ENCODE measurements around the gene GGTLC2.
"Not testable (repeated sequence)": the region's sequence is repeated elsewhere in the genome, so short reads cannot be mapped to it uniquely, and the experiment has no call there.

The GGTLC2 gene

DNA sequence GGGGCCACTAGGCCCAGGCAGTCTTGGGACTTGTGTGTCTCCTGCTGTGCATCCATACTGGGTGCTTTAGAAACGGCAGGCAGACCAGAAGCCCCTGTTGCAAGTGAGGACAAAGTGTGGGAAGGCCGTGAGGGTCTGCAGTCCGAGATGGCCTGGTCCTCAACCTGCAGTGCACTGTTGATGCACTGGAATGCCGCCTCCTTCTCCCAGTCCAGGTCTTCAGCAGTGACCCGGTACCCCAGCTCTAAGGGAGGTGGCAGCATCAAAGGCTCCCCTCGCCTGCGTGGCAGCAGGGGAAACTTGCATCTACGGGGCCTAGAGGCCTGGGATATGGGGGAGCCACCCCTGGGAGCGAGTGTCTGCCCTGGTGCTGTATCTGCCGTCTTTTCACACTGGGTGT is 2.2 kb upstream of the GGTLC2 start:
- not testable (repeated sequence) for DNase-seq

DNA sequence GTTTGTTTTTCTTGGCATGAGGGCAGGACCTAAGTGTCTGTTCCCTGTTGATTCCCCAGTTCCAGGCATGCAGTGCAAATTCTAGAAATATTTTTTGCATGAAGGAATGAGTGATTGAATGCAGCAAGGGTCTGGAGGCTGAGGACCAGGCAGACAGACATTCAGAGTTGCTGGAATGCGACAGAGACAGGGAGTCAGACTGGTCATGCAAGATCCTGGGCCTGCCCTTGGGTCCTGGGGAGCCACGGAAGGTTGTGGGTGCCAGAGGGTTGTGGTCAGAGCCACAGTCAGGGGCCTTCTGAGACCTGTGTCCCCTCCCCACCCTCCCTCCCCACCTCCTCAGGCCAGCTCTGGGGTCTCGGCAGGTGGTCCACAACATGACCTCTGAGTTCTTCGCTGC is 1.6 kb downstream of the GGTLC2 start:
- DNase-seq = not testable (repeated sequence)

GRCh38 chr22:22647952-22648351 is 3.5 kb downstream of the GGTLC2 start:
- DNase-seq = not testable (repeated sequence)

- not testable (repeated sequence) for DNase-seq
Observed at GRCh38 chr22:22648863-22649536, 4.6 kb downstream of the GGTLC2 start.

DNA sequence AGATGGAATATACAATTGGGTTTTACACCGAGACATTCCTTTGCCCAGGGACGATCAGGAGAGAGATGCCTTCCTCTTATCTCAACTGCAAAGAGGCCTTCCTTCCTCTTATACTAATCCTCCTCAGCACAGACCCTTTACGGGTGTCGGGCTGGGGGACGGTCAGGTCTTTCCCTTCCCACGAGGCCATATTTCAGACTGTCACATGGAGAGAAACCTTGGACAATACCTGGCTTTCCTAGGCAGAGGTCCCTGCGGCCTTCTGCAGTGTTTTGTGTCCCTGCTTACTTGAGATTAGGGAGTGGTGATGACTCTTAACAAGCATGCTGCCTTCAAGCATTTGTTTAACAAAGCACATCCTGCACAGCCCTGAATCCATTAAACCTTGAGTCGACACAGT is 5.3 kb downstream of the GGTLC2 start:
- DNase-seq = not testable (repeated sequence)

DNA sequence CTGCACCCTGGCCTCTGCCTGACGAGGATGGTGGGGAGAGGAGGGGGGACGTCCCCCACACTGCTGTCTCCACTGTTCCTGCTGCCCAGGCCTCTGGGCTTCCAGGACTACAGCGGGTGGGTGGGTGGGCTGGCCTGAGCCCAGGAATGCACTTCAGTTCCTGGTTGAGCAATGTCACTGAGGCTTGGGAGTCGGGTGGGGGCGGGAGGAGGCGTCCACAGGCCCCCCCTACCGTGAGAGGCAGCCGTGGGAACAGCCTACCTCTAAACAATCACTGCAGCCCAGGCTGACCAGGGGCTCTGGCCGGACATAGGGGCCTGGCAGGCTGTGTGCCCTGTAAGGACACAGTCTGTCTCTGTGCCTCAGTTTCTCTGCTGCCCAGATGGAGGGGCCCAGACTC is 6.0 kb downstream of the GGTLC2 start:
- DNase-seq = not testable (repeated sequence)

GRCh38 chr22:22650803-22651515 is 6.5 kb downstream of the GGTLC2 start:
- not testable (repeated sequence) for DNase-seq

- DNase-seq = not testable (repeated sequence)
Observed at GRCh38 chr22:22651593-22651992, 7.2 kb downstream of the GGTLC2 start.

DNA sequence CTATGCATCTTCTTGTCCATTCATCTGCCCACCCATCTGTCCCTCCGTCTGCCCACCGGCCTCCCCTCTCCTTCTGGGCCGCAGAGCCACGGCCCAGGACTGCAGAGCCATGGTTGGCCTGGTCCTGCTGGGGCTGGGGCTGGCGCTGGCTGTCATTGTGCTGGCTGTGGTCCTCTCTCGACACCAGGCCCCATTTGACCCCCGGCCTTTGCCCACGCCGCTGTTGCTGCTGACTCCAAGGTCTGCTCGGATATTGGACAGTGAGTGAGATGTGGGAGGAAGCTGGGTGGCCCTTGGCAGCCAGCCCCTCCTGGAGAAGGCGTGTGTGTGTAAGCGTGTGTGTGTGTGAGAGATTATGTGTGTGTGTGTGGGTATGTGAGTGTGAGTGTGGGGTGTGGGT is 7.7 kb downstream of the GGTLC2 start:
- not testable (repeated sequence) for DNase-seq

- DNase-seq = not testable (repeated sequence)
Observed at GRCh38 chr22:22652573-22652972, 8.2 kb downstream of the GGTLC2 start.

DNA sequence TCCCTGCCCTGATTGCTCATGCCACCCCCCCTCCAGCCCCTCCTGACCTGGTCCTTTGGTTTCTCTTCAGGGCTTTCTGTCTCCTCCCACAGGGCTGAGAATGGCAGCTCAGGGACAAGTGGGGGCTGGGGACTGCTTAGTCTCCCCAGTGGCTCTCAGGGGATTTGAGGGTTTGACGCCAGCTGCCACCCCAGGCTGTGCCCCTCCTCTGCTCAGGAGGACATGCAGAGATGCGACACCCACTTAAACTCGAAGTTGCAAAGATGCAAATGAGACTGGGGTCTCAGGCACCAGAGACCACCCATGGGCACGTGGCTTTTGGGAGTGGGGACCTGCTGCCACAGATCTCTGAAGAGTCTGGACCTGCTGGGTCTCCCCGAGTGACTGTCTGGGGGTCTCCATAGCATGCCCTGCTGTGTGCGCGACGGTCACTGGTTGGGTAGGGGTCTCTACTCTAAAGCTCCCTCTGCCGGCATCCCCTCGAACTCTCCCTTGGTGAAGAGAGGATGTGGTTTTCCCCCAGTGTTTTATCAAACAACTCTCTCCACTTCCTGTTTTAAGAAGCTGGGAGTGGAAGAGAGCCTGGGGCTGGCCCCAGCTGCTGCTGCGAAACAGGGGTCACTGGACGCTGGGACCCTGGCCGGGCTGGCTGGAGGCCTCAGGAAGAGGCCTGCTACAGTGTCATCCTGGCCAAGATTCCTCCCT is 9.4 kb downstream of the GGTLC2 start:
- not testable (repeated sequence) for DNase-seq

GRCh38 chr22:22655452-22656290 is 11.3 kb downstream of the GGTLC2 start:
- no peak for DNase-seq

- no peak for DNase-seq
Observed at GRCh38 chr22:22657712-22658111, 13.3 kb downstream of the GGTLC2 start.

DNA sequence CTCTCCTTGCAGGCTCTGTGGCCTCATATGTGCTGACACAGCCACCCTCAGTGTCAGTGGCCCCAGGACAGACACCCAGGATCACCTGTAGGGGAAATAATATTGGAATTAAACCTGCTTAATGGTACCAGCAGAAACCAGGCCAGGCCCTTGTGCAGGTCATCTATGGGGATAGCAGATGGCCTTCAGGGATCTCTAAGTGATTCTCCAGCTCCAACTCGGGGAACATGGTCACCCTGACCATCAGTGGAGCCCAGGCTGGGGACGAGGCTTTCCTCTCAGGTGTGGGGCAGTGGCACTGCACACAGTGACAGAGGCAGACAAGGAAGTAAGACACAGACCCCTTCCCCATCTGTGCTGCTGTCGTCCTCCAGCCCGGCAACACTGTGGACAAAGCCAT is 16.9 kb downstream of the GGTLC2 start:
- no peak for DNase-seq

GRCh38 chr22:22662095-22662494 is 17.7 kb downstream of the GGTLC2 start:
- DNase-seq = no peak

- no peak for DNase-seq
Observed at GRCh38 chr22:22663861-22664800, 19.7 kb downstream of the GGTLC2 start.

DNA sequence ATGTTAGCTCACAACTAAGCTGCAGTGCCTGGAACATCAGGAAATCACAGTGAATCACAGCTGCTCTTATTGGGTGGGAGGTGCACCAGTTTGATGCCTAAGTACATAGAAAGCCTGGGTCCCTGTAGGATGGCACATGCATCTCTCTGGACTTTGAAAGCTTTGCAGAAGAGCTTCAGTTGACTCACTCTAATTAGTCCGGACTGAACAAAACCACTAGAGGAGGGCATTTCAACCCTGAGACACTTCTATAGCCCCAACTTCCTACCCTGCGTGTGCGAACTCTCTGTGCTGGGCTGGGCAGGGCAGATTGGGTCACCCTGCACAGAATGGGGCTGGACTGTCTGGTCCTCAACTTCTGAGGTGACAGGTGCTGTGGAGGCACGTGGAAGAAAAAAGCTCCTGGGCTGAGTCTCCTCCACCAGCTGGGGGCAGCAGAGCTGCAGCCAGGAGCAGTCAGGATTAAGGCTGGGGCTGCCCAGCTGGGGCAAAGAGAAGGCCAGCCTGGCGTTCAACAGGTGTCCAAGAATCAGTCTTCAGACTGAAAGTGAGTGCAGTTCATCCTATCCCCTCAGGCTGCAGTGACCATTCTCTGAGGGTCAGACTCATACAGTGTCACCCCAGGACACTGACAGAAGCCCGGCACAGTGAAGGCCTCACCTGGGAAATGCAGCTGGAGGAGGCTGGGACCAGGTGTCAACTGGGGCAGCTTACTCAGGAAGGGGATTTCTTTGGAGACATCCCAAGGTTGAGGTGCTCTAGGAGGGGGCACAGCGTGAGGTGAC is 22.1 kb downstream of the GGTLC2 start:
- DNase-seq = peak; percentile 61

DNA sequence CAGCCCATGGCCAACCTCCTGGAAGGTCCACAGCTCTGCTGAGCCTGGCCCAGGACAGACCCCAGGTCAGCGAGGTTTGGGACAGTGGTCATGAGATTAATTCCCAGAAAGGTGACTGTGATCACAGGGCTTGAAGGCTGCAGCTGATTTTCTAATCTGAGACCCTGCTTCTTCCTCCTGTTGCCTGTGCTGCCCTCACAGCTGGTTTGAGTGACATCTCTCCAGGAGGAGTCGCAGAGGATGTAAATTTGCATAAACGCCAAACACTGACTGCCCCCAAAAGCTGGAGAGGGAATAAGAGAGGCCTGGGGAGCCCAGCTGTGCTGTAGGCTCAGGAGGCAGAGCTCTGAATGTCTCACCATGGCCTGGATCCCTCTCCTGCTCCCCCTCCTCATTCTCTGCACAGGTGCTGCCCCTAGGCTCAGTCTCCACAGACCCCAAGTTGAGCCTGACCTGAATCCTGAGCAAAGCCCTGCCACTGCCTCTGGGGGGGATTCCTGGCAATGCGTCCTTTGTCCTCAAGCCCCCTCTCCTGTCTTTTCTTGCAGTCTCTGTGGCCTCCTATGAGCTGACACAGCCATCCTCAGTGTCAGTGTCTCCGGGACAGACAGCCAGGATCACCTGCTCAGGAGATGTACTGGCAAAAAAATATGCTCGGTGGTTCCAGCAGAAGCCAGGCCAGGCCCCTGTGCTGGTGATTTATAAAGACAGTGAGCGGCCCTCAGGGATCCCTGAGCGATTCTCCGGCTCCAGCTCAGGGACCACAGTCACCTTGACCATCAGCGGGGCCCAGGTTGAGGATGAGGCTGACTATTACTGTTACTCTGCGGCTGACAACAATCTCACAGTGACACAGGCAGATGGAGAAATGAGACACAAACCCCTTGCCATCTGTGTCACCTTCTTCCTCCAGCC is 23.8 kb downstream of the GGTLC2 start:
- no peak for DNase-seq

DNA sequence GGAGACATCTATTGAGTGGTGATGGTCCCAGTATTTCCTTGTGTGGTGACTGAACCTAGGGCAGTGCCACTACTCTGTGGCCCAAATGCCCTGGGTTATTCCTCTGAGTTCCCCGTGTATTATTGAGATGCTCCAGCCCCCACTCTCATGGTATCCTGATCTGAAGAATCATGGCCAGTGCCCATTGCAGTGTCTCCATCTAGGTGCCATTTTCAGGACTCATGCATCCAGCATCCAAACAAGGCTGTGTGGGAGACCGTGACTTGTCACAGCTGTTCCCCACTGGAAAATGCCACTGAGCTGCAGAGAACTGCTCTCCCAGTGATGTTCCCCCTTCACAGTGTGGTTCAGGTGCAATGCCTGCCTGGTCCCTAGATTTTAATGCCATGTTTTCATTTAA is 24.7 kb downstream of the GGTLC2 start:
- DNase-seq = no peak

Measured in activated CD8-positive, alpha-beta memory T cell treated with anti-CD3 and anti-CD28 coated beads, Interleukin-2, amount 50 U/mL, for 48 hours (primary cell).